ENCODE data around the gene GNPTG. TPM values are rescaled to one million over a fixed set of nuclear protein-coding genes. Genes with fewer than 3 reads are reported as not detected.

The GNPTG gene
- total RNA-seq, 2 donors from 2014 or later, result 57.6 to 61.8 TPM

DNA sequence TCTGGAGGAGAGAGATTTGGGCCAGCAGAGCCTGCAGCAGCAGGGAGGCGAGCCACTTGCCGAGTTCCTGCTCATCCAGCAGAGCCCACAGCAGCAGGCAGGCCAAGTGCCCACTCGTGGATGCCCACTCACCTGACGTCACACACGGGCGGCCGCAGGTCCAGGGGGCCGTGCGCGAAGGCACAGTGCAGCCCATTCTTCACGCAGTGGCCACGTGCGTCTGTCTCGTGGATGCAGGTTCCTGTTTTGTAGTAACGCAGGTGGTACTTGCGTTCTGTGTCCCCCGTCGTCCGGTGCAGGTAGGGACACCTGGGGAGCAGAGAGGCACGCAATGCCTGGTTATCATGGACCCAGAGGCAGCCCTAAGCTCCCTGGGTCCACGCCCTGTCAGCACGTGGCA lies 51.3 kb downstream of the GNPTG start:
- ATAC-seq, result no peak
- intact Hi-C loops (cut with DNase I, micrococcal nuclease), result no loop called here

DNA sequence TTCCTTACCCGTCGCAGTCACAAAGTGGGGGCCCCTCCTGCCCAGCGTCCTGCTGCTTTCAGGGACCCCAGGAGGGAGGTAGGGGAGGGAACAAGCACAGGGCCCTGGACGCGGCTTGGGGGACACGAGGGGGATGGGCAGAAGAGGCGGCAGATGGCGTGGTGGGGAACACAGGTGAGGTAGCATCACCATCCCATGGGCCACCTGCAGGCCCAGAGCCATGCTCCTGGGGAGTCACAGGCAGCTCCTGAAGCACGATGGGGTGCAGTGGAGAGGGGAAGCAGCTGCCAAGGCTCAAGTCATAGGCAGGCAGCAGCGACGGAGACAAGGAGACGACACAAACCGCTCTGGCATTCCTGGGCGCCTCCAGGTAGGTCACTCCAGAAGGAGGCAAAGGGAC lies 52.0 kb downstream of the GNPTG start:
- intact Hi-C loops (cut with DNase I, micrococcal nuclease), result no loop called here
- no peak for DNase-seq
- no peak for ATAC-seq

More for the DNA sequence above, 51.3 kb downstream of the GNPTG start:
- DNase-seq, result no peak

DNA sequence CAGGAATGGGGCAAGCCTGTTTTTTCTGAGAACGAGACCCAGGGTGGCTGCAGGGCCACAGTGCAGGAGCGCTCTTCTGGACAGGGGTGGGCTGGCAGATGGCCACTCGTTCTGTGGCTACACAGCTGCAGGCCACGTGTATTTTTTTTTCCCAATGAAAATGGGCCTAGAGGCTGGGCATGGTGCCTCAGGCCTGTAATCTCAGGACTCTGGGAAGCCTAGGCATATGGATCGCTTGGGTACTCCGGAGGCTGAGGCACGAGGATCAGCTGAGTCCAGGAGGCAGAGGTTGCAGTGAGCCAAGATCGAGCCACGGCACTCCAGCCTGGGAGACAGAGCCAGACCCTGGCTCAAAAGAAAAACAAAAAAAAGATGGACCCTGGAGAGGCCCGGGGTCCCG lies 56.0 kb downstream of the GNPTG start:
- ATAC-seq, result no peak
- intact Hi-C loops (cut with DNase I, micrococcal nuclease), result no loop called here
- no peak for DNase-seq

DNA sequence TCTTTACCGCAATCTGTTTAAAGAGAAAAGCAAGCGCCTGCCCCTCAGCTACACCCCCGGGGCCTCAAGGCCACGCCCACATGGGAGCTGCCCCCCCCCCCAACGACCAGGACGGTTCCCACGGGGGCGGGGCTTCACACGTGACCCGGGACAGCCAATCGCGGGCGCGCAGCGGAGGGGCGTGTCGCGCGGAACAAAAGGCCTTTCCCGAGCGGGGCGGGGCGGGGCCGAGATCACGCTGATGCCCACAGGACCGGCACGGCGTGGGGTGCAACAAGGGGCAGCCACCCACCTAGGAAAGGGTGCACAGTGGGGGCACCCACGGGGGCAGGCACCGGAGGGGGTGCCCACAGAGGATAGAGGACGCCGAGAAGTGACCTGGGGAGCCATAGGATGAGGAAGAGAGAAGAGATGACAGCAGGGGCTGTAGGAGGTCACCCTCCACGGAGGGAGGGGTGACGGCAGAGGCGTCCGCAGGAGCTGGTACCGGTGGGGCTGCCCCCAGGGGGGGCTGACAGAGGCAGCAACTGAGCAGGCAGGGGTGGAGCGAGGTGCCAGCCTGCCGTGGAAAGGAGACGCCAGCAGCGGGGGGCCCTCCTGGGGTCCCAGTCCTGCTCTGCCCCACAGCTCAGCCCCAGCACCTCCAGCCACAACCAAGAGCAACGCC lies 56.6 kb downstream of the GNPTG start:
- intact Hi-C loops (cut with DNase I, micrococcal nuclease), result no loop called here
- DNase-seq (peak; percentile 92 to 98), ATAC-seq (peak; percentile 98)

DNA sequence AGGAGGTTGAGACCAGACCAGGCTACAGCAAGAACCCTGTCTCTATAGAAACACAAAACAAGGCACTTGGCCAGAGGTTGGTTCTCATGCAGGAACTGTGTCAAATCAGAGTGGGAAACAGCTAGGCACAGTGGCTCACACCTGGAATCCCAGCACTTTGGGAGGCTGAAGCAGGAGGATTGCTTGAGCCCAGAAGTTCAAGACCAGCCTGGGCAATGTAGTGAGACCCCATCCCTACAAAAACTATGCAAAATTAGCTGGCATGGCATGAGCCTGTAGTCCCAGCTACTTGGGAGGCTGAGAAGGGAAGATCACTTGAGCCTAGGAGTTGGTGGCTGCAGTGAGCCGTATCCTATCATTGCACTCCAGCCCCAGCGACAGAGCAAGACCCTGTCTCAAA lies 61.1 kb downstream of the GNPTG start:
- intact Hi-C loops (cut with DNase I, micrococcal nuclease), result no loop called here
- no peak for DNase-seq
- no peak for ATAC-seq

Other genes with a start within 250 kb of the GNPTG start
- gene CACNA1H, start 198.8 kb upstream of the GNPTG start, total RNA-seq, result 10 to 100 TPM in 1 of 2 donors, 1 to 10 TPM in 1; 3.8 to 15.6 TPM
- gene TPSG1, start 126.7 kb upstream of the GNPTG start, total RNA-seq, result 100 to 1,000 TPM in 1 of 2 donors, 10 to 100 TPM in 1; 60.7 to 124 TPM
- gene TPSB2, start 121.7 kb upstream of the GNPTG start, total RNA-seq, result 10 to 100 TPM in 1 of 2 donors, 1 to 10 TPM in 1; 6.4 to 18.6 TPM
- gene TPSAB1, start 111.2 kb upstream of the GNPTG start, total RNA-seq, result 10 to 100 TPM in 1 of 2 donors, 1 to 10 TPM in 1; 5.7 to 49.9 TPM
- gene TPSD1, start 95.9 kb upstream of the GNPTG start, total RNA-seq, result 1 to 10 TPM in 1 of 2 donors, under 1 TPM in 1; 0.18 to 2.8 TPM
- 10 to 100 TPM; 76.6 to 87.1 TPM for gene UBE2I, start 42.3 kb upstream of the GNPTG start, total RNA-seq
- gene BAIAP3, start 18.3 kb upstream of the GNPTG start, total RNA-seq, result 10 to 100 TPM in 1 of 2 donors, 1 to 10 TPM in 1; 7.5 to 12.3 TPM
- gene TSR3, start 53 bp upstream of the GNPTG start, total RNA-seq, result 10 to 100 TPM; 50.7 to 54.4 TPM
- 10 to 100 TPM; 14.7 to 15.0 TPM for gene UNKL, start 62.8 kb downstream of the GNPTG start, total RNA-seq
- 10 to 100 TPM; 11.6 to 17.2 TPM for gene UQCC4, start 68.8 kb downstream of the GNPTG start, total RNA-seq
- gene PERCC1, start 79.1 kb downstream of the GNPTG start, total RNA-seq, result not detected
- under 1 TPM; 0.55 to 0.59 TPM for gene CCDC154, start 92.6 kb downstream of the GNPTG start, total RNA-seq
- gene CLCN7, start 123.1 kb downstream of the GNPTG start, total RNA-seq, result 10 to 100 TPM; 42.3 to 44.9 TPM
- gene PTX4, start 137.0 kb downstream of the GNPTG start, total RNA-seq, result not detected
- 10 to 100 TPM; 26.6 to 36.3 TPM for gene TELO2, start 141.4 kb downstream of the GNPTG start, total RNA-seq
- gene TMEM204, start 181.7 kb downstream of the GNPTG start, total RNA-seq, result 1 to 10 TPM; 2.6 to 4.9 TPM